Esophagus (tissue), 2 donors: ENCODE measurements around the gene UROD. TPM values are rescaled to one million over a fixed set of nuclear protein-coding genes. Genes with fewer than 3 reads are reported as not detected.
"Not testable (repeated sequence)": the region's sequence is repeated elsewhere in the genome, so short reads cannot be mapped to it uniquely, and the experiment has no call there.

Source experiments
- H3K27ac ChIP-seq, 2 donors: one replicate each; pipeline ENCODE4 v1.5.1; 2013; ENCODE audit warnings: low read depth in 2 of 2, mild to moderate bottlenecking in 2 of 2, inconsistent platforms in 1 of 2, low read length in 1 of 2, moderate library complexity in 1 of 2
- H3K27me3 ChIP-seq, 2 donors: one replicate each; pipeline ENCODE4 v1.6.1; 2013; ENCODE audit warnings: low read length in 2 of 2, control low read depth in 1 of 2, mild to moderate bottlenecking in 1 of 2; ENCODE audit not compliant: insufficient read depth in 2 of 2, control insufficient read depth in 1 of 2
- H3K36me3 ChIP-seq, 2 donors: one replicate each; pipeline ENCODE4 v1.6.1; 2013; ENCODE audit warnings: low read length in 1 of 2; ENCODE audit not compliant: control insufficient read depth in 2 of 2, insufficient read depth in 2 of 2
- H3K4me1 ChIP-seq, 2 donors: one replicate each; pipeline ENCODE4 v1.6.1; 2013; ENCODE audit warnings: low read length in 1 of 2; ENCODE audit not compliant: control insufficient read depth in 2 of 2, insufficient read depth in 2 of 2
- H3K4me3 ChIP-seq, 2 donors: one replicate each; pipeline ENCODE4 v1.5.1; 2013; ENCODE audit warnings: low read length in 2 of 2, mild to moderate bottlenecking in 2 of 2, low read depth in 1 of 2, moderate library complexity in 1 of 2
- H3K9me3 ChIP-seq, 2 donors: one replicate each; pipeline ENCODE4 v1.6.1; 2013; ENCODE audit warnings: mild to moderate bottlenecking in 2 of 2, low read depth in 1 of 2, low read length in 1 of 2, moderate library complexity in 1 of 2; ENCODE audit not compliant: control insufficient read depth in 2 of 2, insufficient read depth in 1 of 2
- WGBS, 2 donors: extraction: QIAGEN DNeasy Blood & Tissue Kit; methylation state at CpG; one replicate each; pipeline ENCODE4 v1.1.7; 2013; 5-methylcytosine and 5-hydroxymethylcytosine counted together
- polyA plus RNA-seq, 2 donors: library from polyadenylated mRNA; stranded (reverse); fragments of 200-250 nt; gene quantifications; one replicate each; pipeline ENCODE4 v1.2.3, GENCODE V29; 2013
- donor health status: healthy with polysubstance abuse.
- donor health status: Bipolar disorder and iron deficiency.

UROD gene
- polyA plus RNA-seq, 2 donors = 38.9 to 58.3 TPM

DNA sequence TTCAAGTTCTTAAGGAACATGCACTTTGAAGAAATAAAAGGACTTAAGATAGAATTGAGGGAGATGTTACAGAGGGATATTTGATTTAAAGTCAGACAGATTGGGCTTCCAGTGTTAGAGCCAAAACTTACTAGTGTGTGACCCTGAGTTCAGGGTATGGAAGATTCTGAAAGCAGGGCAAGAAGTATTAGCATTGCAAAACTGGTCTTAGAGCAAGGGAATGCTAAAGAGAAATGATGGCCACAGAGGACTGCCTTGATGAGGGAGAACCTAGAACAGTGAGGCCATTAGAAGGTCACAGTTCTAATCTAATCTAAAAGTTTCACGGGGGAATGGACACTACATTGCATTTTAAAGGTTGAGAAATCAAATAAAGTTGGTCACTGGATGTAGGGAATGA is 45.5 kb downstream of the UROD start:
- Histone ChIP-seq H3K4me1 (no peaks in the 10 kb centered on the region), H3K27ac (no peak overlapping the region), H3K4me3 (no peak overlapping the region), H3K36me3 (peaks cover 2% of the 10 kb centered on the region in 2 donors), H3K9me3 (no peaks in the 10 kb centered on the region), H3K27me3 (no peaks in the 10 kb centered on the region)
- WGBS, 2 donors = 83 to 84% methylated on average over 1 of the region's 1 CpG

DNA sequence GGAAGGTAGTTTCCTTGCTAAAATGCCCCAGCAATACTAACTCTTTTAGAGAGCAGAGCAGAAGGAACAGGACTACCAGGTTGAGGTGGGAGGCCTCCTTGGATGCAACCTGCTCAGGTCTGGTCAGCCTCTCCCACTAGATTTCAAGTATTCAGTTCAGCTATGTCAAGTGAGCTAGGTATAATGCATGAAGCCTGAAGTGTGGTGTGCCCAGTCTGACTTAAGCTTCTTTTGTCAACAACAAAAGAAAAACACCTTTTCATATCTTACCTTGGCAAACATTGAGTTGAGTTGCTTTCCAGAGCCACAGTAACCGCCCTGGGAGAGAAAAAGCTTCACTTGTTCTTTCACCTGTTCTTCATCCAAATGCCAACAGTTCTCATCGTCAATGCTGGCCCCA is 47.8 kb downstream of the UROD start:
- H3K4me1 ChIP-seq = no peaks in the 10 kb centered on the region
- no peak overlapping the region for H3K27ac ChIP-seq
- 47 to 66% methylated on average over 2 of the region's 2 CpGs for WGBS, 2 donors

DNA sequence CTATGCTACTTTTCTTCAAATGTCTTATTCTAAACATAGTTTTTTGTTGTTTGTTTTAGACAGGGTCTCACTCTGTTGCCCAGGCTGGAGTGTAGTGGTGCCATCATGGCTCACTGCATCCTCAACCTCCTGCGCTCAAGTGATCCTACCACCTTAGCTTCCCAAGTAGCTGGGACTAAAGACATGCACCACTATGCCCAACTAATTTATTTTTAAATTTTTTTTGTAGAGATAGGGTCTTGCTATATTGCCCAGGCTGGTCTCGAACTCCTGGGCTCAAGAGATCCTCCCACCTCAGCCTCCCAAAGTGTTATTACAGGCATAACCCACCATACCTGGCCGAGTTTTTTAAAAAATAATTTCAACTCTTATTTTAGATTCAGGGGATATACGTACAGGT is 50.4 kb downstream of the UROD start:
- H3K27ac ChIP-seq = not testable (repeated sequence)
- 91 to 96% methylated on average over 4 of the region's 4 CpGs for WGBS, 2 donors

More for the DNA sequence above, 47.8 kb downstream of the UROD start:
- H3K4me3 ChIP-seq = no peak overlapping the region
- H3K36me3 ChIP-seq = peaks cover 2% of the 10 kb centered on the region in 2 donors
- H3K9me3 ChIP-seq = no peaks in the 10 kb centered on the region
- H3K27me3 ChIP-seq = no peaks in the 10 kb centered on the region

DNA sequence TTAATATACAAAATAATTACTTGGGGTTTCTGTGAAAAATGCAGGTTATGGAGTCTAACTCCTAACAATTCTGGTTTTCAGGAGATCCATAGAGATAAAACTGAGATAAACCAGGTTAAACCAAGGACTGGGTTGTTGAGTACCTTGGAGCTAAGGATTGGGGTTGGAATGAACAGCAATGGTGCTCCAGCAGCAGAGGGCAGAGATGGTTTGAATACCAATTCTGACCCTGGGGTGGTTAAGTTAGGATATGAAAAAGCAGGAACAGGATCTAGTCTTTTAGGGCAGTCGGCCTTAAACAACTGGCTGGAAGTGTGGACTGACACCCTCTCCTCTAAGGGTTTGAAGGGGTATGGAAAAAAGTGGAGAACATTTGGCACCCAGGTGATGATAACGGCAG is 53.0 kb downstream of the UROD start:
- no peaks in the 10 kb centered on the region for H3K4me1 ChIP-seq
- no peak overlapping the region for H3K4me3 ChIP-seq
- no peaks in the 10 kb centered on the region for H3K27me3 ChIP-seq
- no peak overlapping the region for H3K27ac ChIP-seq
- no peaks in the 10 kb centered on the region for H3K9me3 ChIP-seq
- no peaks in the 10 kb centered on the region for H3K36me3 ChIP-seq
- WGBS, 2 donors = 79 to 85% methylated on average over 2 of the region's 2 CpGs

More for the DNA sequence above, 50.4 kb downstream of the UROD start:
- H3K36me3 ChIP-seq, H3K27me3 ChIP-seq, H3K4me3 ChIP-seq, H3K4me1 ChIP-seq, H3K9me3 ChIP-seq: not testable (repeated sequence)

Other genes with a start within 250 kb of the UROD start
- gene RPS8, start 236.7 kb upstream of the UROD start, polyA plus RNA-seq = 1,000 to 10,000 TPM; 2,523 to 3,063 TPM
- under 1 TPM; 0.11 to 0.26 TPM for gene BEST4, start 224.1 kb upstream of the UROD start, polyA plus RNA-seq
- 10 to 100 TPM; 23.1 to 58.1 TPM for gene PLK3, start 211.9 kb upstream of the UROD start, polyA plus RNA-seq
- under 1 TPM; 0.14 to 0.26 TPM for gene DYNLT4, start 204.9 kb upstream of the UROD start, polyA plus RNA-seq
- 1 to 10 TPM; 1.3 to 8.0 TPM for gene BTBD19, start 203.7 kb upstream of the UROD start, polyA plus RNA-seq
- under 1 TPM; 0.34 to 0.71 TPM for gene PTCH2, start 169.0 kb upstream of the UROD start, polyA plus RNA-seq
- 10 to 100 TPM in 1 of 2 donors, 1 to 10 TPM in 1; 8.3 to 19.1 TPM for gene EIF2B3, start 25.7 kb upstream of the UROD start, polyA plus RNA-seq
- 10 to 100 TPM; 25.1 to 38.6 TPM for gene HECTD3, start 930 bp upstream of the UROD start, polyA plus RNA-seq
- gene ZSWIM5, start 194.4 kb downstream of the UROD start, polyA plus RNA-seq = under 1 TPM; 0.41 to 0.71 TPM